WTC11 (cell line): ENCODE data around the gene DCUN1D2. TPM values are rescaled to one million over a fixed set of nuclear protein-coding genes. Genes with fewer than 3 reads are reported as not detected.

Source experiments
- ATAC-seq: fragments of 200-7000 bp; cut with Tn5 transposase; 2 replicates; pipeline ENCODE4 v1.10.0; 2021; ENCODE audit warnings: mild to moderate bottlenecking, moderate library complexity
- CTCF ChIA-PET: fragments of 300-600 bp; sonication (Branson Sonifier 250); formaldehyde crosslinking; loops from one replicate; lab custom pipeline; 2021; ENCODE audit warnings: antibody characterized with exemption; lab: Charles Lee
- POLR2A ChIA-PET: fragments of 350-600 bp; sonication (Branson Sonifier 250); formaldehyde crosslinking; loops from one replicate; lab custom pipeline; 2021; ENCODE audit warnings: antibody characterized with exemption; lab: Charles Lee
- DNase-seq: peaks from one replicate; pipeline ENCODE4 v3.0.0; 2021; ENCODE audit warnings: low spot score
- H3K27ac Mint-ChIP-seq: 2 replicates; pipeline ENCODE4 v1.8.0; 2021; ENCODE audit warnings: mixed read lengths
- H3K27me3 Mint-ChIP-seq: 2 replicates; pipeline ENCODE4 v1.8.0; 2021; ENCODE audit warnings: low read depth, mild to moderate bottlenecking, moderate library complexity, mixed read lengths
- H3K36me3 Mint-ChIP-seq: 2 replicates; pipeline ENCODE4 v1.8.0; 2021; ENCODE audit warnings: mixed read lengths
- H3K4me1 Mint-ChIP-seq: 2 replicates; pipeline ENCODE4 v1.8.0; 2022; ENCODE audit warnings: mixed read lengths
- H3K4me3 Mint-ChIP-seq: 2 replicates; pipeline ENCODE4 v1.8.0; 2021; ENCODE audit warnings: mild to moderate bottlenecking, moderate library complexity, mixed read lengths
- H3K9me3 Mint-ChIP-seq: 2 replicates; pipeline ENCODE4 v1.8.0; 2021; ENCODE audit warnings: mixed read lengths
- CDX4 ChIP-seq: fragments of 250-450 bp; sonication (Bioruptor Pico); IDR thresholded peaks from 2 replicates; pipeline ENCODE4 v1.9.0; 2021; ENCODE audit warnings: moderate library complexity, mild to moderate bottlenecking, inconsistent platforms, borderline replicate concordance
- EMX1 ChIP-seq: fragments of 250-450 bp; sonication (Bioruptor Pico); IDR thresholded peaks from 2 replicates; pipeline ENCODE4 v1.8.0; 2021; ENCODE audit warnings: mild to moderate bottlenecking
- ESRRA ChIP-seq: sonication (generic); formaldehyde crosslinking; IDR thresholded peaks from 2 replicates; pipeline ENCODE4 v1.8.1; 2022; ENCODE audit warnings: mild to moderate bottlenecking, missing genetic modification reagents, borderline replicate concordance
- FOXJ3 ChIP-seq: sonication (generic); formaldehyde crosslinking; IDR thresholded peaks from 2 replicates; pipeline ENCODE4 v1.9.0; 2021; ENCODE audit warnings: missing genetic modification reagents, mild to moderate bottlenecking, borderline replicate concordance
- GTF2I ChIP-seq: fragments of 250-450 bp; sonication (Bioruptor Pico); conservative IDR thresholded peaks from 2 replicates; pipeline ENCODE4 v1.4.0; 2021; ENCODE audit warnings: mild to moderate bottlenecking
- NR1H2 ChIP-seq: sonication (generic); formaldehyde crosslinking; IDR thresholded peaks from 2 replicates; pipeline ENCODE4 v1.9.0; 2021; ENCODE audit warnings: mild to moderate bottlenecking, moderate library complexity, missing genetic modification reagents
- NR2C2 ChIP-seq: sonication (generic); formaldehyde crosslinking; IDR thresholded peaks from 2 replicates; pipeline ENCODE4 v1.8.0; 2022; ENCODE audit warnings: mild to moderate bottlenecking, missing genetic modification reagents
- RORB ChIP-seq: fragments of 250-450 bp; sonication (Bioruptor Pico); IDR thresholded peaks from 2 replicates; pipeline ENCODE4 v1.9.0; 2021; ENCODE audit warnings: mild to moderate bottlenecking
- SMAD4 ChIP-seq: sonication (generic); formaldehyde crosslinking; IDR thresholded peaks from 2 replicates; pipeline ENCODE4 v1.8.0; 2022; ENCODE audit warnings: mild to moderate bottlenecking, missing genetic modification reagents
- SP1 ChIP-seq: sonication (generic); formaldehyde crosslinking; conservative IDR thresholded peaks from 2 replicates; pipeline ENCODE4 v1.8.1; 2022; ENCODE audit warnings: missing genetic modification reagents
- TCF7 ChIP-seq: sonication (generic); formaldehyde crosslinking; IDR thresholded peaks from 2 replicates; pipeline ENCODE4 v1.8.0; 2022; ENCODE audit warnings: mild to moderate bottlenecking, low read depth, missing genetic modification reagents, moderate library complexity
- ZNF416 ChIP-seq: fragments of 250-450 bp; sonication (Bioruptor Pico); IDR thresholded peaks from 2 replicates; pipeline ENCODE4 v1.9.0; 2021; ENCODE audit warnings: mild to moderate bottlenecking, inconsistent platforms
- ZNF425 ChIP-seq: fragments of 250-450 bp; sonication (Bioruptor Pico); conservative IDR thresholded peaks from 2 replicates; pipeline ENCODE4 v1.9.0; 2021; ENCODE audit warnings: mild to moderate bottlenecking
- ZSCAN18 ChIP-seq: fragments of 250-450 bp; sonication (Bioruptor Pico); IDR thresholded peaks from 2 replicates; pipeline ENCODE4 v2.1.2; 2022; ENCODE audit warnings: mild to moderate bottlenecking, moderate library complexity
- total RNA-seq: library from RNA; stranded (reverse); gene quantifications from 3 replicates; pipeline ENCODE4 v1.2.3, GENCODE V29; 2021
- TF ChIP-seq, protein P1 (sequence below): sonication (generic); formaldehyde crosslinking; IDR thresholded peaks from 2 replicates; pipeline ENCODE4 v1.8.1; 2022; ENCODE audit warnings: low read depth, mild to moderate bottlenecking, moderate library complexity, missing genetic modification reagents, borderline replicate concordance
- TF ChIP-seq, protein P2 (sequence below): sonication (generic); formaldehyde crosslinking; IDR thresholded peaks from 2 replicates; pipeline ENCODE4 v1.8.1; 2023; ENCODE audit warnings: mild to moderate bottlenecking, missing genetic modification reagents
- TF ChIP-seq, protein P3 (sequence below): sonication (generic); formaldehyde crosslinking; IDR thresholded peaks from 2 replicates; pipeline ENCODE4 v1.8.0; 2022; ENCODE audit warnings: mild to moderate bottlenecking, missing genetic modification reagents

Gene DCUN1D2
- total RNA-seq, 1 experiment from 2014 or later, result 42.5 TPM

- Mint-ChIP-seq H3K27me3 (no peaks in the 10 kb centered on the region), H3K4me1 (no peaks in the 10 kb centered on the region), H3K9me3 (no peaks in the 10 kb centered on the region), H3K27ac (no peak overlapping the region), H3K4me3 (no peak overlapping the region), H3K36me3 (no peaks in the 10 kb centered on the region)
- ChIA-PET CTCF (interaction anchor here (1.3 kb wide), 1 partner anchor 19 kb away, joined by 3 read pairs; no protein-coding TSS in a partner anchor), POLR2A (no interaction called here)
- TF ChIP-seq RORB (CRISPR knock-in tag) (no peak), NR2C2 (CRISPR knock-in tag) (no peak), FOXJ3 (no peak), GTF2I (CRISPR knock-in tag) (no peak), NR1H2 (CRISPR knock-in tag) (no peak), CDX4 (CRISPR knock-in tag) (no peak), TCF7 (CRISPR knock-in tag) (no peak), SMAD4 (CRISPR knock-in tag) (no peak), ZSCAN18 (CRISPR knock-in tag) (no peak), ZNF416 (no peak), ESRRA (no peak), EMX1 (CRISPR knock-in tag) (no peak)
- TF ChIP-seq, protein P1, sequence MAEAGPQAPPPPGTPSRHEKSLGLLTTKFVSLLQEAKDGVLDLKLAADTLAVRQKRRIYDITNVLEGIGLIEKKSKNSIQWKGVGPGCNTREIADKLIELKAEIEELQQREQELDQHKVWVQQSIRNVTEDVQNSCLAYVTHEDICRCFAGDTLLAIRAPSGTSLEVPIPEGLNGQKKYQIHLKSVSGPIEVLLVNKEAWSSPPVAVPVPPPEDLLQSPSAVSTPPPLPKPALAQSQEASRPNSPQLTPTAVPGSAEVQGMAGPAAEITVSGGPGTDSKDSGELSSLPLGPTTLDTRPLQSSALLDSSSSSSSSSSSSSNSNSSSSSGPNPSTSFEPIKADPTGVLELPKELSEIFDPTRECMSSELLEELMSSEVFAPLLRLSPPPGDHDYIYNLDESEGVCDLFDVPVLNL (CRISPR knock-in tag), result no peak
- TF ChIP-seq, protein P2, sequence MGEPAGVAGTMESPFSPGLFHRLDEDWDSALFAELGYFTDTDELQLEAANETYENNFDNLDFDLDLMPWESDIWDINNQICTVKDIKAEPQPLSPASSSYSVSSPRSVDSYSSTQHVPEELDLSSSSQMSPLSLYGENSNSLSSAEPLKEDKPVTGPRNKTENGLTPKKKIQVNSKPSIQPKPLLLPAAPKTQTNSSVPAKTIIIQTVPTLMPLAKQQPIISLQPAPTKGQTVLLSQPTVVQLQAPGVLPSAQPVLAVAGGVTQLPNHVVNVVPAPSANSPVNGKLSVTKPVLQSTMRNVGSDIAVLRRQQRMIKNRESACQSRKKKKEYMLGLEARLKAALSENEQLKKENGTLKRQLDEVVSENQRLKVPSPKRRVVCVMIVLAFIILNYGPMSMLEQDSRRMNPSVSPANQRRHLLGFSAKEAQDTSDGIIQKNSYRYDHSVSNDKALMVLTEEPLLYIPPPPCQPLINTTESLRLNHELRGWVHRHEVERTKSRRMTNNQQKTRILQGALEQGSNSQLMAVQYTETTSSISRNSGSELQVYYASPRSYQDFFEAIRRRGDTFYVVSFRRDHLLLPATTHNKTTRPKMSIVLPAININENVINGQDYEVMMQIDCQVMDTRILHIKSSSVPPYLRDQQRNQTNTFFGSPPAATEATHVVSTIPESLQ (CRISPR knock-in tag), result no peak
- TF ChIP-seq, protein P3, sequence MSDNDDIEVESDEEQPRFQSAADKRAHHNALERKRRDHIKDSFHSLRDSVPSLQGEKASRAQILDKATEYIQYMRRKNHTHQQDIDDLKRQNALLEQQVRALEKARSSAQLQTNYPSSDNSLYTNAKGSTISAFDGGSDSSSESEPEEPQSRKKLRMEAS (CRISPR knock-in tag), result no peak
- no peak for DNase-seq
- ATAC-seq, result no peak
Measured at GRCh38 chr13:113417008-113417751, 73.3 kb downstream of the DCUN1D2 start.

- H3K9me3 Mint-ChIP-seq, result no peaks in the 10 kb centered on the region
- H3K4me3 Mint-ChIP-seq, result no peak overlapping the region
- no peaks in the 10 kb centered on the region for H3K4me1 Mint-ChIP-seq
- H3K27ac Mint-ChIP-seq, result no peak overlapping the region
- ChIA-PET POLR2A (no interaction called here), CTCF (interaction anchor here (0.6 to 1.1 kb wide), 4 partner anchors 35 to 473 kb away, joined by 3 read pairs; no protein-coding TSS in a partner anchor)
- DNase-seq (no peak), ATAC-seq (no peak; the same call in 1 of the 2 replicates)
- no peaks in the 10 kb centered on the region for H3K27me3 Mint-ChIP-seq
- H3K36me3 Mint-ChIP-seq, result no peaks in the 10 kb centered on the region
- no peak for TF ChIP-seq SP1 (CRISPR knock-in tag)
- TF ChIP-seq ZNF425 (CRISPR knock-in tag), result no peak
- TF ChIP-seq, protein P3 (CRISPR knock-in tag), result no peak
Measured at GRCh38 chr13:113415825-113416224, 74.7 kb downstream of the DCUN1D2 start.
